HepG2 (cell line): ENCODE measurements around the gene SSTR5. TPM values are rescaled to one million over a fixed set of nuclear protein-coding genes. Genes with fewer than 3 reads are reported as not detected.
A peak's percentile ranks its signal among the peaks of the same experiment; 100 is the strongest.

ENCODE experiments used
- ATF7 ChIP-seq, 2 experiments: fragments of 450-650 bp in 1 of 2; sonication (generic) in 1 of 2; formaldehyde crosslinking in 1 of 2; IDR thresholded peaks; 2 replicates each; pipeline versions ENCODE4 v1.4.0 to v1.6.1; 2016 to 2020; ENCODE audit warnings: antibody characterized with exemption in 1 of 2, mild to moderate bottlenecking in 1 of 2, missing genetic modification reagents in 1 of 2
- ELF4 ChIP-seq: sonication (generic); formaldehyde crosslinking; IDR thresholded peaks from 2 replicates; pipeline ENCODE4 v1.5.0; 2020; ENCODE audit warnings: missing genetic modification reagents, mild to moderate bottlenecking, moderate library complexity, borderline replicate concordance
- FOSL2 ChIP-seq: sonication (generic); formaldehyde crosslinking; IDR thresholded peaks from 2 replicates; pipeline ENCODE4 v1.4.0; 2020; ENCODE audit warnings: missing genetic modification reagents
- GFI1 ChIP-seq: sonication (generic); formaldehyde crosslinking; IDR thresholded peaks from 2 replicates; pipeline ENCODE4 v1.5.0; 2020; ENCODE audit warnings: missing genetic modification reagents, mild to moderate bottlenecking, borderline replicate concordance
- MAZ ChIP-seq, 2 experiments: sonication (generic) in 1 of 2; formaldehyde crosslinking in 1 of 2; IDR thresholded peaks; 2 replicates each; pipeline versions ENCODE4 v1.5.0 to v1.6.1; 2012 to 2020; ENCODE audit warnings: low read depth in 2 of 2, mild to moderate bottlenecking in 2 of 2, borderline replicate concordance in 1 of 2, improper control_type of control experiment in 1 of 2, low read length in 1 of 2, missing genetic modification reagents in 1 of 2, moderate library complexity in 1 of 2
- NFE2 ChIP-seq: sonication (generic); formaldehyde crosslinking; IDR thresholded peaks from 2 replicates; pipeline ENCODE4 v1.4.0; 2020; ENCODE audit warnings: missing genetic modification reagents
- NFE2L1 ChIP-seq: sonication (generic); formaldehyde crosslinking; IDR thresholded peaks from 2 replicates; pipeline ENCODE4 v1.4.0; 2020; ENCODE audit warnings: missing genetic modification reagents, mild to moderate bottlenecking, borderline replicate concordance
- NR2C2 ChIP-seq: sonication (generic); formaldehyde crosslinking; IDR thresholded peaks from 2 replicates; pipeline ENCODE4 v1.4.0; 2020; ENCODE audit warnings: missing genetic modification reagents, mild to moderate bottlenecking, moderate library complexity, borderline replicate concordance
- PLSCR1 ChIP-seq: sonication (generic); formaldehyde crosslinking; IDR thresholded peaks from 2 replicates; pipeline ENCODE4 v1.5.0; 2020; ENCODE audit warnings: missing genetic modification reagents, mild to moderate bottlenecking, borderline replicate concordance
- RARA ChIP-seq: IDR thresholded peaks from 2 replicates; pipeline ENCODE4 v1.6.1; 2016; ENCODE audit warnings: missing genetic modification reagents, missing compliant biosample characterization
- RELA ChIP-seq: sonication (generic); formaldehyde crosslinking; IDR thresholded peaks from 2 replicates; pipeline ENCODE4 v1.4.0; 2020; ENCODE audit warnings: missing genetic modification reagents
- RFX5 ChIP-seq: IDR thresholded peaks from 2 replicates; pipeline ENCODE4 v1.6.1; 2011; ENCODE audit warnings: low read depth, low read length, improper control_type of control experiment
- SAFB2 ChIP-seq: sonication (generic); formaldehyde crosslinking; IDR thresholded peaks from 2 replicates; pipeline ENCODE4 v1.5.1; 2020; ENCODE audit warnings: missing genetic modification reagents, low read depth, mild to moderate bottlenecking, borderline replicate concordance
- SNRNP70 ChIP-seq: fragments of 200-400 bp; formaldehyde crosslinking; IDR thresholded peaks from 2 replicates; pipeline ENCODE4 v1.6.1; 2017; ENCODE audit warnings: mild to moderate bottlenecking, low read depth, low read length, moderate library complexity
- ZFAT ChIP-seq: sonication (generic); formaldehyde crosslinking; conservative IDR thresholded peaks from 2 replicates; pipeline ENCODE4 v1.8.1; 2023; ENCODE audit warnings: missing genetic modification reagents, inconsistent platforms
- ZFP36L2 ChIP-seq: sonication (generic); formaldehyde crosslinking; IDR thresholded peaks from 2 replicates; pipeline ENCODE4 v1.4.0; 2020; ENCODE audit warnings: missing genetic modification reagents
- ZNF430 ChIP-seq: sonication (generic); formaldehyde crosslinking; IDR thresholded peaks from 2 replicates; pipeline ENCODE4 v1.9.0; 2021; ENCODE audit warnings: mild to moderate bottlenecking, missing genetic modification reagents
- ZNF512 ChIP-seq: sonication (generic); formaldehyde crosslinking; IDR thresholded peaks from 2 replicates; pipeline ENCODE4 v1.4.0; 2020; ENCODE audit warnings: mild to moderate bottlenecking, missing genetic modification reagents
- ZNF576 ChIP-seq: sonication (generic); formaldehyde crosslinking; IDR thresholded peaks from 2 replicates; pipeline ENCODE4 v1.4.0; 2020; ENCODE audit warnings: mild to moderate bottlenecking, missing genetic modification reagents
- ZNF770 ChIP-seq: sonication (generic); formaldehyde crosslinking; IDR thresholded peaks from 2 replicates; pipeline ENCODE4 v1.5.0; 2020; ENCODE audit warnings: mild to moderate bottlenecking, missing genetic modification reagents
- ZSCAN30 ChIP-seq: sonication (generic); formaldehyde crosslinking; IDR thresholded peaks from 2 replicates; pipeline ENCODE4 v1.5.0; 2020; ENCODE audit warnings: mild to moderate bottlenecking, missing genetic modification reagents
- polyA plus RNA-seq, 8 experiments: library from polyadenylated mRNA; depleted of rRNA in 3 of 8; stranded (reverse) in 7 of 8; unstranded in 1 of 8; fragments of >200 nt; fragmentation: Illumina TruSeq in 4 of 8; extraction: Trizol in 4 of 8; gene quantifications; 2 replicates each; pipeline versions ENCODE4 v1.2.1 to v1.2.3, GENCODE V29; 2011 to 2016; ENCODE audit warnings: low read depth in 4 of 8, missing spikeins in 1 of 8, mixed read lengths in 1 of 8; ENCODE audit not compliant: insufficient read depth in 1 of 8
- total RNA-seq, 5 experiments: library from RNA; depleted of rRNA; stranded (reverse); fragments of >200 nt; fragmentation: Illumina TruSeq; extraction: Trizol; gene quantifications; 2 replicates each; pipeline ENCODE4 v1.2.3, GENCODE V29; 2016; ENCODE audit warnings: low read depth in 1 of 5
- TF ChIP-seq, protein P1 (sequence below): IDR thresholded peaks from 2 replicates; pipeline ENCODE4 v1.6.1; 2016; ENCODE audit warnings: low read depth, control low read depth
- TF ChIP-seq, protein P2 (sequence below): IDR thresholded peaks from 2 replicates; pipeline ENCODE4 v1.6.1; 2016; ENCODE audit warnings: missing genetic modification reagents, missing compliant biosample characterization

The SSTR5 gene
- total and polyA plus RNA-seq, 2 of the 13 experiments (the other 11 are each of a cell fraction or from before 2014, with no cell fraction given), result 0.20 to 0.49 TPM

DNA sequence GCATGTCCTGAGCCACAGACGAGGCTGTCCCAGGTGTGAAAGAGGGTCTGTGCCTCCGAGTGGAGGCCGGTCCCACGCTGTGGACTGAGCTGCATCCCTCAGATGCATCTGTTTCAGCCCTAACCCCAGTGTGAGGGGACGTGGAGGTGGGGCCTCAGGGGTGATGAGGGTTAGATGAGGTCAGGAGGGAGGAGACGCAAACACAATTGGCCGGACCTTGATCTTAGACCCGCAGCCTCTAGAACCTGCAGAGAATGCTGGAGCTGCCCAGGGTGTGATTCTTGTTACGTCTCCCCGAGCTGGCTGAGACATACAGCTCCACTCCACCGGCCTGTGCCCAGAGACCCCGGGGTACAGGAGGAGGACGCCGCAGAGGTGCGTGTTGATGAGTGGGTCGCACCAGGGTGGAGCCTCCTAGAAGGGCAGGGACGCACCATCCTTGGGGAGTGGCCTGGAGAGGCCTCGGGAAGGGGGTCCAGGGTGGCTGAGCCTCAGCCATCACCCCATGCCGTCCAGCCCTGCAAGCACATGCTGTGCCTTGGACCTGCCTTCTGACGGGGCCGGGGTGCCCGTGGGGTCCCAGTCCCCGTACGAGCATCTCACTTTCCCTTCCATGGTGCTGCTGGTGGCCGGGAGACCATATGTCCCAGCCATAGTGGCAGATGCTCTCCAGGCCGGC is 40.1 kb downstream of the SSTR5 start (continued):
- TF ChIP-seq, protein P1, sequence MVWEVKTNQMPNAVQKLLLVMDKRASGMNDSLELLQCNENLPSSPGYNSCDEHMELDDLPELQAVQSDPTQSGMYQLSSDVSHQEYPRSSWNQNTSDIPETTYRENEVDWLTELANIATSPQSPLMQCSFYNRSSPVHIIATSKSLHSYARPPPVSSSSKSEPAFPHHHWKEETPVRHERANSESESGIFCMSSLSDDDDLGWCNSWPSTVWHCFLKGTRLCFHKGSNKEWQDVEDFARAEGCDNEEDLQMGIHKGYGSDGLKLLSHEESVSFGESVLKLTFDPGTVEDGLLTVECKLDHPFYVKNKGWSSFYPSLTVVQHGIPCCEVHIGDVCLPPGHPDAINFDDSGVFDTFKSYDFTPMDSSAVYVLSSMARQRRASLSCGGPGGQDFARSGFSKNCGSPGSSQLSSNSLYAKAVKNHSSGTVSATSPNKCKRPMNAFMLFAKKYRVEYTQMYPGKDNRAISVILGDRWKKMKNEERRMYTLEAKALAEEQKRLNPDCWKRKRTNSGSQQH, result no peak
- TF ChIP-seq PLSCR1 (CRISPR knock-in tag) (no peak), ZFP36L2 (CRISPR knock-in tag) (no peak), RFX5 (no peak), ZNF770 (CRISPR knock-in tag) (no peak), RELA (CRISPR knock-in tag) (no peak), FOSL2 (CRISPR knock-in tag) (no peak), ZSCAN30 (no peak), ZNF576 (CRISPR knock-in tag) (no peak), ATF7 (IDR thresholded peaks at IDR 0.05) (no peak), ATF7 (CRISPR knock-in tag; IDR thresholded peaks at IDR 0.05) (no peak), NR2C2 (CRISPR knock-in tag) (peak; percentile 64; the same call in 1 of the 2 replicates), GFI1 (CRISPR knock-in tag) (no peak), ELF4 (CRISPR knock-in tag) (no peak), NFE2 (CRISPR knock-in tag) (no peak), SAFB2 (CRISPR knock-in tag) (no peak), MAZ (IDR thresholded peaks at IDR 0.05; ENCODE audit: borderline replicate concordance, low read depth, low read length) (no peak), MAZ (CRISPR knock-in tag; IDR thresholded peaks at IDR 0.05; ENCODE audit: low read depth) (0 out of 2 replicates have a peak, but pooled peaks have one; percentile 29), RARA (CRISPR knock-in tag) (peak; percentile 87), ZFAT (CRISPR knock-in tag) (no peak), NFE2L1 (no peak), SNRNP70 (no peak), ZNF430 (CRISPR knock-in tag) (no peak), ZNF512 (CRISPR knock-in tag) (no peak)
- TF ChIP-seq, protein P2, sequence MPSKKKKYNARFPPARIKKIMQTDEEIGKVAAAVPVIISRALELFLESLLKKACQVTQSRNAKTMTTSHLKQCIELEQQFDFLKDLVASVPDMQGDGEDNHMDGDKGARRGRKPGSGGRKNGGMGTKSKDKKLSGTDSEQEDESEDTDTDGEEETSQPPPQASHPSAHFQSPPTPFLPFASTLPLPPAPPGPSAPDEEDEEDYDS (CRISPR knock-in tag), result no peak
